H1 (cell line): ENCODE results near the gene GSTM2. TPM values are rescaled to one million over a fixed set of nuclear protein-coding genes. Genes with fewer than 3 reads are reported as not detected.

Experiments
- CTCF ChIA-PET: fragments of 300-600 bp; sonication (Branson Sonifier 250); formaldehyde crosslinking; loops from one replicate; lab custom pipeline; 2021; ENCODE audit not compliant: partially characterized antibody; lab: Charles Lee
- POLR2A ChIA-PET: fragments of 300-600 bp; sonication (Branson Sonifier 250); formaldehyde crosslinking; loops from one replicate; lab custom pipeline; 2021; ENCODE audit warnings: inconsistent platforms; ENCODE audit not compliant: partially characterized antibody; lab: Charles Lee
- DNase-seq, 2 experiments: peaks; one replicate each; pipeline versions ENCODE4 v3.0.0 to v3.0.0-alpha.2; 2010 to 2022; ENCODE audit warnings: low spot score in 2 of 2, low read depth in 1 of 2, mixed read lengths in 1 of 2
- FAIRE-seq: peaks from 2 replicates; lab custom pipeline; 2011; peaks lifted over from hg19 to GRCh38; lab: Jason Lieb, UNC
- H2AFZ ChIP-seq: 2 replicates; pipeline ENCODE4 v1.8.1; 2012; ENCODE audit warnings: low read length, inconsistent platforms
- H2AK5ac ChIP-seq: 2 replicates; pipeline ENCODE4 v1.6.1; 2013; ENCODE audit warnings: low read depth, low read length
- H2BK120ac ChIP-seq: replicated peaks from 2 replicates; pipeline ENCODE3; 2013; ENCODE audit warnings: low read depth, low read length, inconsistent platforms
- H2BK12ac ChIP-seq: 2 replicates; pipeline ENCODE4 v1.6.1; 2013; ENCODE audit warnings: low read depth, low read length
- H2BK15ac ChIP-seq: 2 replicates; pipeline ENCODE4 v1.6.1; 2013; ENCODE audit warnings: low read length
- H2BK20ac ChIP-seq: 2 replicates; pipeline ENCODE4 v1.6.1; 2013; ENCODE audit warnings: low read length
- H2BK5ac ChIP-seq: 2 replicates; pipeline ENCODE4 v1.6.1; 2013; ENCODE audit warnings: low read depth, low read length
- H3K14ac ChIP-seq: 2 replicates; pipeline ENCODE4 v1.6.1; 2013; ENCODE audit warnings: inconsistent platforms; ENCODE audit not compliant: insufficient read length
- H3K18ac ChIP-seq: 2 replicates; pipeline ENCODE4 v1.6.1; 2013; ENCODE audit warnings: low read length; ENCODE audit errors: extremely low read depth
- H3K23ac ChIP-seq: 2 replicates; pipeline ENCODE4 v1.6.1; 2013; ENCODE audit warnings: inconsistent platforms; ENCODE audit not compliant: insufficient read length
- H3K23me2 ChIP-seq: 2 replicates; pipeline ENCODE4 v1.6.1; 2013; ENCODE audit warnings: low read depth, low read length
- H3K27ac ChIP-seq: 2 replicates; pipeline ENCODE4 v1.6.1; 2011; ENCODE audit warnings: low read depth, low read length, inconsistent platforms
- H3K27me3 ChIP-seq, 4 experiments: replicated peaks in 1 of 4; 1 replicate in 1 of 4; 2 replicates in 3 of 4; pipeline versions ENCODE4 v1.6.1 to v1.8.1; 2011 to 2013; ENCODE audit warnings: low read length in 3 of 4, mild to moderate bottlenecking in 3 of 4, inconsistent platforms in 2 of 4, mixed read lengths in 2 of 4, moderate library complexity in 1 of 4; ENCODE audit not compliant: control insufficient read depth in 3 of 4, insufficient read depth in 3 of 4; ENCODE audit errors: extremely low read depth in 1 of 4
- H3K36me3 ChIP-seq, 4 experiments: 2 replicates each; pipeline versions ENCODE4 v1.6.1 to v1.8.1; 2011 to 2013; ENCODE audit warnings: mild to moderate bottlenecking in 4 of 4, low read length in 3 of 4, moderate library complexity in 2 of 4, control low read depth in 1 of 4, inconsistent platforms in 1 of 4; ENCODE audit not compliant: insufficient read depth in 4 of 4, control insufficient read depth in 2 of 4
- H3K4ac ChIP-seq: replicated peaks from 2 replicates; pipeline ENCODE3; 2013; ENCODE audit warnings: low read length, low read depth, mixed read lengths, inconsistent platforms; ENCODE audit not compliant: insufficient read length
- H3K4me1 ChIP-seq, 4 experiments: replicated peaks in 1 of 4; 1 replicate in 1 of 4; 2 replicates in 3 of 4; pipeline versions ENCODE4 v1.6.1 to v1.8.1; 2011 to 2013; ENCODE audit warnings: low read length in 3 of 4, inconsistent platforms in 2 of 4, mixed read lengths in 1 of 4; ENCODE audit not compliant: insufficient read depth in 4 of 4, control insufficient read depth in 3 of 4
- H3K4me2 ChIP-seq, 2 experiments: 2 replicates each; pipeline versions ENCODE4 v1.6.1 to v1.8.1; 2011 to 2013; ENCODE audit warnings: low read depth in 2 of 2, low read length in 2 of 2, control low read depth in 1 of 2, inconsistent platforms in 1 of 2, mild to moderate bottlenecking in 1 of 2; ENCODE audit not compliant: insufficient read depth in 1 of 2
- H3K4me3 ChIP-seq, 4 experiments: fragments of 200-600, 300-600 bp in 1 of 4; sonication (generic), shearing (Covaris generic), sonication (Bioruptor Twin) in 1 of 4; 2 replicates each; pipeline versions ENCODE4 v1.5.1 to v1.8.1; 2011 to 2016; ENCODE audit warnings: low read length in 4 of 4, low read depth in 3 of 4, control low read depth in 2 of 4, inconsistent platforms in 2 of 4, mild to moderate bottlenecking in 2 of 4, mixed read lengths in 1 of 4, moderate library complexity in 1 of 4; ENCODE audit not compliant: insufficient read depth in 2 of 4; ENCODE audit errors: extremely low read depth in 1 of 4
- H3K56ac ChIP-seq: replicated peaks from 2 replicates; pipeline ENCODE3; 2013; ENCODE audit warnings: low read depth, mild to moderate bottlenecking, mixed read lengths, low read length, inconsistent platforms; ENCODE audit not compliant: insufficient read length
- H3K79me1 ChIP-seq: 2 replicates; pipeline ENCODE4 v1.6.1; 2013; ENCODE audit warnings: low read depth, low read length, control low read depth
- H3K79me2 ChIP-seq, 2 experiments: 2 replicates each; pipeline versions ENCODE4 v1.6.1 to v1.8.1; 2012 to 2013; ENCODE audit warnings: low read length in 2 of 2, mild to moderate bottlenecking in 2 of 2, inconsistent platforms in 1 of 2; ENCODE audit not compliant: insufficient read depth in 2 of 2, control insufficient read depth in 1 of 2
- H3K9ac ChIP-seq, 4 experiments: replicated peaks in 1 of 4; 1 replicate in 1 of 4; 2 replicates in 3 of 4; pipeline versions ENCODE4 v1.6.1 to v1.8.1; 2011 to 2013; ENCODE audit warnings: low read depth in 3 of 4, low read length in 3 of 4, control low read depth in 2 of 4, mild to moderate bottlenecking in 2 of 4, moderate library complexity in 2 of 4, inconsistent platforms in 1 of 4; ENCODE audit errors: extremely low read depth in 1 of 4
- H3K9me3 ChIP-seq, 2 experiments: 2 replicates each; pipeline versions ENCODE4 v1.6.1 to v1.8.1; 2012 to 2013; ENCODE audit warnings: mild to moderate bottlenecking in 2 of 2, moderate library complexity in 2 of 2, control low read depth in 1 of 2, inconsistent platforms in 1 of 2, low read depth in 1 of 2, low read length in 1 of 2, mixed read lengths in 1 of 2; ENCODE audit not compliant: insufficient read depth in 2 of 2
- H4K20me1 ChIP-seq, 2 experiments: replicated peaks in 1 of 2; 2 replicates each; pipeline versions ENCODE3 to v1.8.1; 2011 to 2013; ENCODE audit warnings: inconsistent platforms in 2 of 2, low read length in 2 of 2, mild to moderate bottlenecking in 1 of 2; ENCODE audit not compliant: insufficient read depth in 2 of 2, control insufficient read depth in 1 of 2
- H4K5ac ChIP-seq: 2 replicates; pipeline ENCODE4 v1.6.1; 2013; ENCODE audit warnings: low read length, low read depth, mixed read lengths, inconsistent platforms; ENCODE audit not compliant: insufficient read length
- H4K8ac ChIP-seq: 2 replicates; pipeline ENCODE4 v1.8.0; 2013; ENCODE audit warnings: mild to moderate bottlenecking, moderate library complexity, low read length, inconsistent platforms; ENCODE audit not compliant: insufficient read depth; ENCODE audit errors: extremely low read depth
- H4K91ac ChIP-seq: replicated peaks from 2 replicates; pipeline ENCODE3; 2013; ENCODE audit warnings: low read length, mixed read lengths, inconsistent platforms; ENCODE audit not compliant: insufficient read length
- BCL11A ChIP-seq, 2 experiments: IDR thresholded peaks; one replicate each; pipeline ENCODE4 v1.6.1; 2011; ENCODE audit warnings: low read depth in 2 of 2, low read length in 2 of 2, mild to moderate bottlenecking in 2 of 2
- BRCA1 ChIP-seq: IDR thresholded peaks from 2 replicates; pipeline ENCODE4 v1.6.1; 2012; ENCODE audit warnings: low read depth, low read length, improper control_type of control experiment
- CEBPB ChIP-seq: IDR thresholded peaks from 2 replicates; pipeline ENCODE4 v1.6.1; 2012; ENCODE audit warnings: low read depth, low read length
- CHD2 ChIP-seq: IDR thresholded peaks from 2 replicates; pipeline ENCODE4 v1.6.1; 2012; ENCODE audit warnings: low read length, improper control_type of control experiment
- CREB1 ChIP-seq: IDR thresholded peaks from 2 replicates; pipeline ENCODE4 v1.6.1; 2012; ENCODE audit warnings: inconsistent platforms
- E2F6 ChIP-seq: IDR thresholded peaks from 2 replicates; pipeline ENCODE4 v1.6.1; 2012; ENCODE audit warnings: inconsistent platforms
- FOSL1 ChIP-seq: IDR thresholded peaks from 2 replicates; pipeline ENCODE4 v1.6.1; 2011; ENCODE audit warnings: mild to moderate bottlenecking, low read depth, low read length, moderate library complexity; ENCODE audit not compliant: insufficient read depth
- KDM5A ChIP-seq: fragments of 200-600 bp; IDR thresholded peaks from 2 replicates; pipeline ENCODE4 v1.7.1; 2012; ENCODE audit warnings: mild to moderate bottlenecking, low read length, inconsistent platforms, mixed read lengths
- NRF1 ChIP-seq: IDR thresholded peaks from 2 replicates; pipeline ENCODE4 v1.6.1; 2011; ENCODE audit warnings: mild to moderate bottlenecking, low read depth, low read length, improper control_type of control experiment
- POLR2AphosphoS5 ChIP-seq: IDR thresholded peaks from 2 replicates; pipeline ENCODE4 v1.6.1; 2011; ENCODE audit warnings: low read depth, low read length
- RNF2 ChIP-seq: fragments of 200-900, 300-1000 bp; sonication (generic); IDR thresholded peaks from 2 replicates; pipeline ENCODE4 v1.7.1; 2016; ENCODE audit warnings: borderline replicate concordance, low read depth, mild to moderate bottlenecking, antibody characterized with exemption, low read length; ENCODE audit not compliant: poor library complexity, severe bottlenecking; ENCODE audit errors: missing control alignments
- SAP30 ChIP-seq: fragments of 300-600 bp; sonication (generic); IDR thresholded peaks from 2 replicates; pipeline ENCODE4 v1.7.1; 2012; ENCODE audit warnings: low read length, moderate library complexity, mild to moderate bottlenecking, inconsistent platforms; ENCODE audit not compliant: insufficient read depth, insufficient replicate concordance
- TAF7 ChIP-seq: optimal IDR thresholded peaks from 2 replicates; pipeline ENCODE3; 2011; ENCODE audit warnings: low read depth, mild to moderate bottlenecking, inconsistent platforms, low read length, moderate library complexity, borderline replicate concordance
- ZNF274 ChIP-seq: IDR thresholded peaks from 2 replicates; pipeline ENCODE4 v1.7.0; 2012; ENCODE audit warnings: low read length, borderline replicate concordance; ENCODE audit errors: extremely low read depth
- WGBS, 2 experiments: shearing (Covaris generic) in 1 of 2; methylation state at CpG; one replicate each; pipeline versions ENCODE4 v1.1.6 to v1.1.7; 2013 to 2015; ENCODE audit warnings: low lambda C conversion rate in 2 of 2, mixed read lengths in 2 of 2, inconsistent platforms in 1 of 2, low coverage in 1 of 2, missing lambda C conversion rate in 1 of 2; ENCODE audit not compliant: insufficient replicate concordance in 2 of 2, insufficient coverage in 1 of 2, insufficient read length in 1 of 2; ENCODE audit errors: extremely low coverage in 1 of 2, missing lambda C conversion rate in 1 of 2; 5-methylcytosine and 5-hydroxymethylcytosine counted together
- polyA plus RNA-seq, 7 experiments: library from polyadenylated mRNA; depleted of rRNA in 3 of 7; stranded (reverse) in 5 of 7; unstranded in 2 of 7; fragments of >200 nt in 5 of 7; fragments of 200-250 nt in 2 of 7; gene quantifications; 1 replicate in 5 of 7; 2 replicates in 1 of 7; 4 replicates in 1 of 7; pipeline versions ENCODE4 v1.2.1 to v1.2.3, GENCODE V29; 2011 to 2013; ENCODE audit warnings: missing spikeins in 2 of 7, mixed read lengths in 2 of 7
- total RNA-seq: library from RNA; stranded (reverse); fragmentation: NEBNext Ultra II Directional; extraction: Animal tissue kit (Norgen Biotek cat#: 25700); gene quantifications from 2 replicates; pipeline ENCODE4 v1.2.1, GENCODE V29; 2021

The GSTM2 gene
- total and polyA plus RNA-seq, 2 of the 8 experiments (the other 6 are each of a cell fraction or from before 2014, with no cell fraction given): 9.6 to 23.1 TPM

GRCh38 chr1:109653306-109653705 is 14.6 kb upstream of the GSTM2 start:
- Histone ChIP-seq H2AFZ (no peak overlapping the region), H3K14ac (no peak overlapping the region), H3K4me2 (no peak overlapping the region), H2BK5ac (no peak overlapping the region), H3K27me3 (peaks cover 0 to 5% (median 4%) of the 10 kb centered on the region in 4 experiments; a peak in 6 of 7 replicates), H3K4me3 (no peak overlapping the region), H3K56ac (no peak overlapping the region), H3K18ac (no peak overlapping the region), H3K79me1 (no peaks in the 10 kb centered on the region), H3K4ac (no peak overlapping the region), H3K27ac (no peak overlapping the region), H3K9me3 (no peaks in the 10 kb centered on the region), H4K20me1 (no peaks in the 10 kb centered on the region), H4K8ac (no peak overlapping the region), H2BK120ac (no peak overlapping the region), H3K36me3 (no peaks in the 10 kb centered on the region), H3K23ac (no peak overlapping the region), H3K23me2 (peaks cover 9% of the 10 kb centered on the region), H2AK5ac (no peak overlapping the region), H2BK15ac (no peak overlapping the region), H3K9ac (no peak overlapping the region), H3K4me1 (0 out of 7 replicates have a peak, but pooled peaks cover 0 to 3% (median 0%) of the 10 kb centered on the region in 4 experiments), H2BK12ac (no peak overlapping the region), H3K79me2 (no peaks in the 10 kb centered on the region), H4K5ac (no peak overlapping the region), H2BK20ac (no peak overlapping the region), H4K91ac (no peak overlapping the region)
- CTCF ChIA-PET: interaction anchor here (1.2 to 11.8 kb wide), 3 partner anchors 13 to 120 kb away, joined by 3 to 185 read pairs (median 51); no protein-coding TSS in a partner anchor
- WGBS, 2 experiments: 79% methylated on average over 2 of the region's 2 CpGs; no CpG with 5 or more reads in 1 of the 2 experiments
- FAIRE-seq: no peak
- POLR2A ChIA-PET: interaction anchor here (2.2 kb wide), 1 partner anchor 10 kb away, joined by 6 read pairs; no protein-coding TSS in a partner anchor
- no peak for DNase-seq
- no peak for TF ChIP-seq CHD2
- TF ChIP-seq BRCA1: no peak
- TF ChIP-seq E2F6: no peak
- no peak for TF ChIP-seq NRF1
- no peak for TF ChIP-seq KDM5A
- TF ChIP-seq BCL11A (IDR thresholded peaks at IDR 0.05; ENCODE audit: low read depth in 2 of 2, low read length in 2 of 2): no peak
- no peak for TF ChIP-seq CREB1
- TF ChIP-seq FOSL1: no peak
- TF ChIP-seq RNF2: no peak
- TF ChIP-seq SAP30: no peak
- TF ChIP-seq TAF7: no peak
- no peak for TF ChIP-seq CEBPB
- no peak for TF ChIP-seq ZNF274
- TF ChIP-seq POLR2AphosphoS5: no peak
